HPDE6-E6E7 (cell line): ENCODE data around the gene EDN1.
"Not testable (repeated sequence)": the region's sequence is repeated elsewhere in the genome, so short reads cannot be mapped to it uniquely, and the experiment has no call there.

Experiments
- DNase-seq: peaks from one replicate; pipeline ENCODE4 v3.0.0; 2011; ENCODE audit warnings: missing footprints; ENCODE audit errors: extremely low spot score

The EDN1 gene

GRCh38 chr6:12325872-12326271, 35.7 kb downstream of the EDN1 start:
- no peak for DNase-seq

GRCh38 chr6:12327391-12327790, 37.2 kb downstream of the EDN1 start:
- peak; percentile 41 for DNase-seq

GRCh38 chr6:12327988-12328387, 37.8 kb downstream of the EDN1 start:
- no peak for DNase-seq

GRCh38 chr6:12328701-12329100, 38.5 kb downstream of the EDN1 start:
- DNase-seq: peak; percentile 74

GRCh38 chr6:12331474-12331873, 41.3 kb downstream of the EDN1 start:
- DNase-seq: no peak

GRCh38 chr6:12331951-12332749, 42.0 kb downstream of the EDN1 start:
- no peak for DNase-seq

- DNase-seq: not testable (repeated sequence)
Measured at GRCh38 chr6:12332750-12333079, 42.6 kb downstream of the EDN1 start.

- no peak for DNase-seq
Measured at GRCh38 chr6:12333128-12333527, 43.0 kb downstream of the EDN1 start.

- no peak for DNase-seq
Measured at GRCh38 chr6:12334526-12335130, 44.5 kb downstream of the EDN1 start.

- DNase-seq: no peak
Measured at GRCh38 chr6:12335131-12335527, 45.0 kb downstream of the EDN1 start.

GRCh38 chr6:12335717-12336116, 45.6 kb downstream of the EDN1 start:
- no peak for DNase-seq

GRCh38 chr6:12336121-12336971, 46.2 kb downstream of the EDN1 start:
- no peak for DNase-seq

GRCh38 chr6:12339022-12339421, 48.9 kb downstream of the EDN1 start:
- no peak for DNase-seq

GRCh38 chr6:12339808-12340487, 49.8 kb downstream of the EDN1 start:
- no peak for DNase-seq

- DNase-seq: no peak
Measured at GRCh38 chr6:12340488-12340818, 50.3 kb downstream of the EDN1 start.

GRCh38 chr6:12342664-12343063, 52.5 kb downstream of the EDN1 start:
- no peak for DNase-seq

GRCh38 chr6:12343122-12343439, 52.9 kb downstream of the EDN1 start:
- DNase-seq: no peak

- DNase-seq: no peak
Measured at GRCh38 chr6:12343440-12344162, 53.4 kb downstream of the EDN1 start.

- DNase-seq: no peak
Measured at GRCh38 chr6:12344296-12344695, 54.1 kb downstream of the EDN1 start.

- DNase-seq: no peak
Measured at GRCh38 chr6:12344961-12345693, 55.0 kb downstream of the EDN1 start.

- DNase-seq: no peak
Measured at GRCh38 chr6:12345694-12346058, 55.5 kb downstream of the EDN1 start.
